ENCODE measurements around the gene KRTAP9-1.
"Not testable (repeated sequence)": the region's sequence is repeated elsewhere in the genome, so short reads cannot be mapped to it uniquely, and the experiment has no call there.

The KRTAP9-1 gene

GRCh38 chr17:41230094-41230493, 40.4 kb downstream of the KRTAP9-1 start:
- in situ Hi-C loops (cut with HindIII; ENCODE audit: low sequenced_read_pairs): no loop called here
- no peak overlapping the region for H3K4me3 ChIP-seq (ENCODE audit: low read depth, low read length)
- no peak for DNase-seq (ENCODE audit: low read depth)
- TF ChIP-seq CTCF (IDR thresholded peaks at IDR 0.05; ENCODE audit: low read depth, low read length, missing control alignments): no peak

- in situ Hi-C loops (cut with HindIII; ENCODE audit: low sequenced_read_pairs): no loop called here
- no peak overlapping the region for H3K4me3 ChIP-seq (ENCODE audit: low read depth, low read length)
Observed at GRCh38 chr17:41231731-41232130, 42.0 kb downstream of the KRTAP9-1 start.

GRCh38 chr17:41232399-41233105, 42.9 kb downstream of the KRTAP9-1 start, which contains the start of gene KRTAP9-3:
KRTAP9-3 (plus strand) TSS chr17:41232449; CDS start chr17:41232502, 53 bp downstream.
- DNase-seq (ENCODE audit: low read depth); H3K4me3 ChIP-seq (ENCODE audit: low read depth, low read length); in situ Hi-C loops (cut with HindIII; ENCODE audit: low sequenced_read_pairs): not testable (repeated sequence)

More at GRCh38 chr17:41231731-41232130, 42.0 kb downstream of the KRTAP9-1 start:
- DNase-seq (ENCODE audit: low read depth): no peak
- TF ChIP-seq CTCF (IDR thresholded peaks at IDR 0.05; ENCODE audit: low read depth, low read length, missing control alignments): no peak

- DNase-seq (ENCODE audit: low read depth); H3K4me3 ChIP-seq (ENCODE audit: low read depth, low read length); in situ Hi-C loops (cut with HindIII; ENCODE audit: low sequenced_read_pairs): not testable (repeated sequence)
Observed at GRCh38 chr17:41237116-41237515, 47.4 kb downstream of the KRTAP9-1 start.

- H3K4me3 ChIP-seq (ENCODE audit: low read depth, low read length); DNase-seq (ENCODE audit: low read depth); in situ Hi-C loops (cut with HindIII; ENCODE audit: low sequenced_read_pairs): not testable (repeated sequence)
Observed at GRCh38 chr17:41237949-41238437, 48.3 kb downstream of the KRTAP9-1 start, which contains the start of gene KRTAP9-8. KRTAP9-8 (plus strand) TSS chr17:41237999; CDS start chr17:41238052, 53 bp downstream.
